Measurements from ENCODE around the gene SERPINB2.

SERPINB2 gene

DNA sequence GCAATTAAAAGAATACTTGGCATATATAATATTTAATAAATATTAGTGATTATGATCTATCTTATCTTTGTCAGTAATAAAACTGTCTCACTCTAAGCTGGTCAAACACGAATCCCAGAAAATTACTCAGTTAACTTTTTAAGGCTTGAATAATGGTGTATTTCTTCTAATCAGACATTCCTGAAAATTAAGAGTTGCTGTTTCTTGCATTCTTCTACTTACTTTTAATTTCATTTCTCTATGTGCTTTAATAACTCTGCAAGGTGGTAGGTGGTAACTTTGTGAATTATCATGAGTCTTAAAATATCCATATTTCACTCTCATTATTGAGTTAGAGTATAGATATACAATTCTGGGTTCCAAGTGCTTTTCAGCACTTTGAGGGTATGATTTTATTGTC is 17.2 kb downstream of the SERPINB2 start:
- DNase-seq (ENCODE audit: low read depth, low spot score): no peak
- in situ Hi-C loops (cut with HindIII; ENCODE audit: low sequenced_read_pairs): no loop called here
- H3K4me3 ChIP-seq (ENCODE audit: low read depth, low read length): no peak overlapping the region
- TF ChIP-seq, protein P1, sequence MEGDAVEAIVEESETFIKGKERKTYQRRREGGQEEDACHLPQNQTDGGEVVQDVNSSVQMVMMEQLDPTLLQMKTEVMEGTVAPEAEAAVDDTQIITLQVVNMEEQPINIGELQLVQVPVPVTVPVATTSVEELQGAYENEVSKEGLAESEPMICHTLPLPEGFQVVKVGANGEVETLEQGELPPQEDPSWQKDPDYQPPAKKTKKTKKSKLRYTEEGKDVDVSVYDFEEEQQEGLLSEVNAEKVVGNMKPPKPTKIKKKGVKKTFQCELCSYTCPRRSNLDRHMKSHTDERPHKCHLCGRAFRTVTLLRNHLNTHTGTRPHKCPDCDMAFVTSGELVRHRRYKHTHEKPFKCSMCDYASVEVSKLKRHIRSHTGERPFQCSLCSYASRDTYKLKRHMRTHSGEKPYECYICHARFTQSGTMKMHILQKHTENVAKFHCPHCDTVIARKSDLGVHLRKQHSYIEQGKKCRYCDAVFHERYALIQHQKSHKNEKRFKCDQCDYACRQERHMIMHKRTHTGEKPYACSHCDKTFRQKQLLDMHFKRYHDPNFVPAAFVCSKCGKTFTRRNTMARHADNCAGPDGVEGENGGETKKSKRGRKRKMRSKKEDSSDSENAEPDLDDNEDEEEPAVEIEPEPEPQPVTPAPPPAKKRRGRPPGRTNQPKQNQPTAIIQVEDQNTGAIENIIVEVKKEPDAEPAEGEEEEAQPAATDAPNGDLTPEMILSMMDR (IDR thresholded peaks at IDR 0.05; ENCODE audit: low read depth, low read length): no peak

DNA sequence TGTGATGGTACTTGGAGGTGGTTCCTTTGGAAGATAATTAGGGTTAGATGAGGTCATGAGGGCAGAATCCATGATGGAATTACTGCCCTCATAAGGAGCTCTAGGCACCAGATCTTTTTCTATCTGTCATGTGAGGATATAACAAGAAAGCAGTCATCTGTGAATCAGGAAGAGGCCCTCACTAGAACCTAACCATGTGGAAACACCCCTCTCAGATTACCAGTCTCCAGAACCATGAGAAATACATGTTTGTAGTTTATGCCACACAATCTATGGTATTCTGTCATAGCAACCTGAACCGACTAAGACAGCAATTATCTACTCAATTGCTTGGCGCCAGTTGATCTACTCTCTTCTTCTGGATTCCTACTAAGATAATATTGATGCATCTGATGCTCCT is 17.9 kb downstream of the SERPINB2 start:
- no peak overlapping the region for H3K4me3 ChIP-seq (ENCODE audit: low read depth, low read length)
- TF ChIP-seq, protein P1 (IDR thresholded peaks at IDR 0.05; ENCODE audit: low read depth, low read length): no peak
- in situ Hi-C loops (cut with HindIII; ENCODE audit: low sequenced_read_pairs): no loop called here
- no peak for DNase-seq (ENCODE audit: low read depth, low spot score)

DNA sequence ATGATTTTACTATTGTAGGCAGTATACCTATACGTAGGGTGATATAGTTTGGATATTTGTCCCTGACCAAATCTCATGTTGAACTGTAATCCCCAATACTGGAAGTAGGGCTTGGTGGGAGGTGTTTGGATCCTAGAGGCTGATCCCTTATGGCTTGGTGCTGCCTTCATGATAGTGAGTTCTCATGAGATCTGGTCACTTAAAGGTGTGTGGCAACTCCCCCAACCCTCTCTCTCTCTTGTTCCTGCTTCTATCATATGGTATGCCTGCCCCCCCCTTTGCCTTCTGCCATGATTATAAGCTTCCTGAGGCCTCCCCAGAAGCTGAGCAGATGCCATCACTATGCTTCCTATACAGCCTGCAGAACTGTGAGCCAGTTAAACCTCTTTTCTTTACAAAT is 18.6 kb downstream of the SERPINB2 start:
- DNase-seq (ENCODE audit: low read depth, low spot score): no peak
- TF ChIP-seq, protein P1 (IDR thresholded peaks at IDR 0.05; ENCODE audit: low read depth, low read length): no peak
- H3K4me3 ChIP-seq (ENCODE audit: low read depth, low read length): no peak overlapping the region
- in situ Hi-C loops (cut with HindIII; ENCODE audit: low sequenced_read_pairs): no loop called here

DNA sequence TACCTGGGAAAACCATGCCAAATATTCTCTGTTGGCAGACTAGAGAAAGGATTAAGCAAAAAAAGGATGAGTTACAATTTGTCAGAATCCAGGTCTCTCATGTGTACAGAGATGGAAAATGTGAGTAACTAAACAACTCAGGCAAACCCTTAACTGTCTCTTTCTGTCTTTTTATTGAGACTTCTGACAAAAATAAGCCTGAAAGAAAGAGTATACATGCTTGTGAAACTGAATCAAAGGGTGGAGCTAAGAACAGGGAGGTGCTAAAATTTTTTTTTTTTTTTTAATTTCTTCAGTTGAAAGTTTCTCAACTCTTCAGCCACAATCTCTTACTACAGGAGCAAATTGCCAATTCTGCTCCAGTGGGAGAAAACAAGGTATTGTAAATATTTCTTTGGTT is 20.2 kb downstream of the SERPINB2 start, which contains the start of gene SERPINB10:
SERPINB10 (plus strand) TSS at position 295 of the 400 bp plus-strand sequence. CDS start 7,553 bp downstream, outside the sequence.
- TF ChIP-seq, protein P1 (IDR thresholded peaks at IDR 0.05; ENCODE audit: low read depth, low read length): no peak
- no peak within 1 kb of the TSS for H3K4me3 ChIP-seq (ENCODE audit: low read depth, low read length)
- no peak for DNase-seq (ENCODE audit: low read depth, low spot score)
- in situ Hi-C loops (cut with HindIII; ENCODE audit: low sequenced_read_pairs): no loop called here

DNA sequence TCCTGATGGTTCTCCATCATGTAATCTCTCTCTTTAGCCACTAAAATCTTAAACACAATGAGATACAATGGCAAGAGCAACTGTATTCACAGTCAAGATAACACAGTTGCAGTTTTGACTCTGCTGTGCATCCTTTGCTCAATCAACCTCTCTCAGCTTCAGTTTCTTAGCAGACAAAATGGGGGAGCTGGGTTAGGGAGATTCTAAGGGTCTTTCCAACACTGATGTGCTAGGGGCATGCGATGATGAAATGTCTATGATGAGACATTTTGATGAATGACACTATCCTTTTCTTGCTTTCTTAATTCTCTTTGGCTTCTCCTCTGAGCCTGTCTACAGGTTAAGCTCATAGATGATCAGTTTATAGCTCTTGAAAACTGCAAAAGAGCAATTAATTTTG is 21.4 kb downstream of the SERPINB2 start:
- in situ Hi-C loops (cut with HindIII; ENCODE audit: low sequenced_read_pairs): no loop called here
- TF ChIP-seq, protein P1 (IDR thresholded peaks at IDR 0.05; ENCODE audit: low read depth, low read length): no peak

DNA sequence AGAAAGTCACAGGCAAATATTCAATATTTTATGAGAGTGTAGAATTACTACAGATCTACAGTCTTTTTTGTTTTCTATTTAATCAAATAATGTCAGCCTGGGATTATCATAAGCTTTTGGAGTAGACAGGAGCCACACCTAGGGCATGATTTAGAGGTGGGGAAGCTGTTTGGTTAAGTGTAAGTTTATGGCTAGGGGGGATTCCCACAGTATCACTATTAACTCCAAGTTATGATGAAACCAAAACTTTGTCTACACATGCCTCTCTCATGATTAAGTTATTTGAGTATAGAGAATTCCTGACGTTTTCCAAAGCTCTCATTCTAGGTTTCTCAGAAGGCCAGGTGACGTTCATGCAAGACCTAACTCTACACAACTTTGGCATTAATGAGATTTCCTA is 22.4 kb downstream of the SERPINB2 start:
- in situ Hi-C loops (cut with HindIII; ENCODE audit: low sequenced_read_pairs): no loop called here
- TF ChIP-seq, protein P1 (IDR thresholded peaks at IDR 0.05; ENCODE audit: low read depth, low read length): no peak
- H3K4me3 ChIP-seq (ENCODE audit: low read depth, low read length): no peak overlapping the region
- DNase-seq (ENCODE audit: low read depth, low spot score): no peak

More for the DNA sequence above, 21.4 kb downstream of the SERPINB2 start:
- no peak overlapping the region for H3K4me3 ChIP-seq (ENCODE audit: low read depth, low read length)
- DNase-seq (ENCODE audit: low read depth, low spot score): no peak

DNA sequence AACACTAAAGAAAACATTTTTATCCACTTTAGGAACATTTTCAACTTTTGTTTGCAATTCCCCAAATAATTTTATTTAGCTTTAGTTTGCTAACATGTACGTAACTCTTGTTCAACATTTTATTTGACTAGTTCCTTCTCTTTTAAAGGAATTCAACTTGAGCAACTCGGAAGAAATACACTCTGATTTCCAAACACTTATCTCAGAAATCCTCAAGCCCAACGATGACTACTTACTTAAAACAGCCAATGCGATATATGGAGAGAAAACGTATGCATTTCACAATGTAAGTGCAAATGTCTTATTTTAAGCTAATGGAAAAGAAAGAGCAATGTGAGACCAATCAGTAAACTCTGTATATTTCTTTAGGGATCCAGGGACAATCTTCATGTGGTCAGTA is 30.3 kb downstream of the SERPINB2 start:
- no peak for DNase-seq (ENCODE audit: low read depth, low spot score)
- no peak overlapping the region for H3K4me3 ChIP-seq (ENCODE audit: low read depth, low read length)
- in situ Hi-C loops (cut with HindIII; ENCODE audit: low sequenced_read_pairs): no loop called here
- TF ChIP-seq, protein P1 (IDR thresholded peaks at IDR 0.05; ENCODE audit: low read depth, low read length): no peak

Data from astrocyte of the spinal cord (primary cell).